ENCODE results near the gene RAPGEF4.

RAPGEF4 gene

GRCh38 chr2:173086518-173087213 lies 351.0 kb downstream of the RAPGEF4 start:
- Histone ChIP-seq H3K79me2 (ENCODE audit: low read length) (peaks cover 42% of the 10 kb centered on the region), H3K27ac (ENCODE audit: low read length) (no peak overlapping the region), H4K20me1 (ENCODE audit: insufficient read depth, low read length) (peaks cover 16% of the 10 kb centered on the region; the same call in 1 of the 2 replicates), H3K36me3 (replicated peaks; ENCODE audit: low read depth, low read length) (peaks cover 8% of the 10 kb centered on the region), H2AFZ (ENCODE audit: low read depth, low read length) (no peak overlapping the region), H3K9ac (ENCODE audit: low read length) (no peak overlapping the region), H3K9me3 (ENCODE audit: insufficient read depth, low read length) (no peaks in the 10 kb centered on the region), H3K4me3 (ENCODE audit: low read length) (no peak overlapping the region), H3K4me1 (ENCODE audit: low read length) (no peaks in the 10 kb centered on the region), H3K4me2 (ENCODE audit: low read length) (no peak overlapping the region), H3K27me3 (ENCODE audit: low read depth, low read length) (no peaks in the 10 kb centered on the region)
- TF ChIP-seq CTCF (IDR thresholded peaks at IDR 0.05; ENCODE audit: low read depth, low read length) (no peak), EZH2phosphoT487 (IDR thresholded peaks at IDR 0.05; ENCODE audit: low read depth) (no peak)

DNA sequence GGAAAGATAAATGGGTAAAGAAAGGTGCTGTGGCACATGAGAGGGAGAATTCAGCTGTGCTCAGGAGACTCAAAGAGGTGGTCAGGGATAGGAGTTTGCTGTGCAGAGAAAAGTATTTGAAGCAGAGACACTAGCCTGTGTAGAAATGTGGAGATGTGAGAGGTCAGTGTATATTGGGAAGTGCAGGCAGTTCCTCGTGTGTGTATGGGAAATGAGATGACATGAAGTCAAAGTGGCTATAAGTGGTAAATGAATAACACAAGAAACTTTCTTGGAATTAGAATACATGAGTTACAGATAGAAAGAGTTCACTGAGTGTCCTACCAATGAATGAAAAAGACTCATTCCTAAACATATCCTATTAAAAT lies 351.6 kb downstream of the RAPGEF4 start:
- Histone ChIP-seq H3K27ac (ENCODE audit: low read length) (no peak overlapping the region), H3K4me1 (ENCODE audit: low read length) (no peaks in the 10 kb centered on the region), H3K4me3 (ENCODE audit: low read length) (no peak overlapping the region), H3K27me3 (ENCODE audit: low read depth, low read length) (no peaks in the 10 kb centered on the region), H3K4me2 (ENCODE audit: low read length) (no peak overlapping the region), H3K9ac (ENCODE audit: low read length) (no peak overlapping the region), H3K36me3 (replicated peaks; ENCODE audit: low read depth, low read length) (peaks cover 13% of the 10 kb centered on the region), H3K9me3 (ENCODE audit: insufficient read depth, low read length) (no peaks in the 10 kb centered on the region), H4K20me1 (ENCODE audit: insufficient read depth, low read length) (0 out of 2 replicates have a peak, but pooled peaks cover 11% of the 10 kb centered on the region), H2AFZ (ENCODE audit: low read depth, low read length) (no peak overlapping the region), H3K79me2 (ENCODE audit: low read length) (peaks cover 38% of the 10 kb centered on the region)
- TF ChIP-seq EZH2phosphoT487 (IDR thresholded peaks at IDR 0.05; ENCODE audit: low read depth) (no peak), CTCF (IDR thresholded peaks at IDR 0.05; ENCODE audit: low read depth, low read length) (no peak)

- H3K27ac ChIP-seq (ENCODE audit: low read length), result no peak overlapping the region
- H3K9ac ChIP-seq (ENCODE audit: low read length), result no peak overlapping the region
- peaks cover 18% of the 10 kb centered on the region for H3K36me3 ChIP-seq (replicated peaks; ENCODE audit: low read depth, low read length)
Observed at GRCh38 chr2:173087793-173088496, 352.3 kb downstream of the RAPGEF4 start.

More at GRCh38 chr2:173087793-173088496, 352.3 kb downstream of the RAPGEF4 start:
- H3K4me2 ChIP-seq (ENCODE audit: low read length), result no peak overlapping the region
- no peaks in the 10 kb centered on the region for H3K27me3 ChIP-seq (ENCODE audit: low read depth, low read length)
- H3K79me2 ChIP-seq (ENCODE audit: low read length), result peaks cover 32% of the 10 kb centered on the region
- no peaks in the 10 kb centered on the region for H3K4me1 ChIP-seq (ENCODE audit: low read length)
- no peak overlapping the region for H2AFZ ChIP-seq (ENCODE audit: low read depth, low read length)
- H3K4me3 ChIP-seq (ENCODE audit: low read length), result no peak overlapping the region
- H4K20me1 ChIP-seq (ENCODE audit: insufficient read depth, low read length), result 0 out of 2 replicates have a peak, but pooled peaks cover 8% of the 10 kb centered on the region
- TF ChIP-seq CTCF (IDR thresholded peaks at IDR 0.05; ENCODE audit: low read depth, low read length) (no peak), EZH2phosphoT487 (IDR thresholded peaks at IDR 0.05; ENCODE audit: low read depth) (no peak)
- H3K9me3 ChIP-seq (ENCODE audit: insufficient read depth, low read length), result no peaks in the 10 kb centered on the region
